NCI-H1048 (cell line): ENCODE measurements around the gene KLRC2.
"Not testable (repeated sequence)": the region's sequence is repeated elsewhere in the genome, so short reads cannot be mapped to it uniquely, and the experiment has no call there.

Source experiments
- DNase-seq: peaks from one replicate; lab custom pipeline; 2025; lab: John Stamatoyannopoulos, UW

Gene KLRC2

DNA sequence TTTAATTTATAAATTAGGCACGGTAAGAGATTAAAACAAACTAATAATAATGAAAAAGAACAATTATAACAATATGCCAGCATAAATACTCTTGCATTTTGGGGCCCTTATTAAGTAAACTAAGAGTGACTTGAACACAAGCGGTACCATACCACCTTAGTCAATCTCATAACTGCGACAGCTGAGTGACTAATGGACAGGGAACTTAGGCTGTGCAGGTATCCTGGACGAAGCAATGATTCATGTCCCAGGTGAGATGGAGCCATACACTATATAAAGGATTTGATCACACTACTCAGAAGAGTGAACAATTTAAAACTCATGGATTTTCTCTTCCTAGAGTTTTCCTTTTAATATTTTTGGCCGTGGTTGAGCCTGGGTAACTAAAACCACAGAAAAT lies 30.5 kb downstream of the KLRC2 start:
- DNase-seq = no peak

DNA sequence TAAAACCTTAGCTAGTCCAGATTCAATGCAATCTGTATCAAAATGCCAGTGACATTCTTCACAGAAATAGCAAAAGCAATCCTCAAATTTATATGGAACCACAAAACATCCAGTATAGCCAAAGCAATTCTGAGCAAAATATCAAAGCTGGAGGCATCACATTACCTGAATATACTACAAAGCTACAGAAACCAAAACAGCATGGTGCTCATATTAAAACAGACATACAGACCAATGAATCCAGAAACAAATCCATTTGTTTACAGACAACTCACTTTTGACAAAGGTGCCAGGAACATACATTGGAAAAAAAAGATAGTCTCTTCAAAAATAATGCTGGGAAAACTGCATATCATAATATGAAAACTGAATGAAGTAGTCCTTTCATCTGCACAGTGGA lies 31.0 kb downstream of the KLRC2 start:
- DNase-seq = no peak

- no peak for DNase-seq
Measured at GRCh38 chr12:10400829-10401228, 35.0 kb downstream of the KLRC2 start.

- no peak for DNase-seq
Measured at GRCh38 chr12:10398168-10398567, 37.6 kb downstream of the KLRC2 start.

DNA sequence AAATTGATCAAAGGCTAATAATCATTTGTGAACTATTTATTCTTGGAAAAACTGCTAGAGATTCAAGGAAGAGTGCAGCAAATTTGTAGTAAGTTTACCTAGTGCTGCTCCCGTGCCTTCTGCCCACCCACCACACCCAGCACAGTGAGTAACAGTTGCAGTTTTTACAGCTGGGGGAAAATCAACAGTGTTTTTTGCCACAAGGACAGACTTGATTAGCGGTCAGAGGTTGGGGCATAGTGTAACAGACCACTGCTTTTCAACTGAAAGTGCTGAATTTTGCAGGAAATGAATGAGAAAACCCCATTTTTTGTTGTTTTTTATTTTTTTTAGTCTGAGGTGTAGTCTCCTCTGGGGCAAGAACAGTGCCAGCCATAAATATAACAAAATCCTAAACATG lies 38.5 kb downstream of the KLRC2 start:
- no peak for DNase-seq

DNA sequence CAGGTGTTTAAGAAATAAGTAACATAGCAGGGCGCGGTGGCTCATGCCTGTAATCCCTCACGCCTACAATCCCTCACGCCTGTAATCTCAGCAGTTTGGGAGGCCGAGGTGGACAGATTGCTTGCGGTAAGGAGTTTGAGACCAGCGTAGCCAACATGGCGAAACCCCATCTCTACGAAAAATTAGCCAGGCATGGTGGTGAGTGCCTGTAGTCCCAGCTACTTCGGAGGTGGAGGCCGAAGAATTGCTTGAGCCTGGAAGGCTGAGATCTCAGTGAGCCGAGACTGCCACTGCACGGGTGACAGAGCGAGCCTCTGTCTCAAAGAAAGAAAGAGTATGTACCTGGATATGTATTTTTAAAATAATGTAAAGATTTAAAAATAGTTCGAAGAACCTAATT lies 39.6 kb downstream of the KLRC2 start:
- DNase-seq = not testable (repeated sequence)

- no peak for DNase-seq
Measured at GRCh38 chr12:10395390-10395998, 40.3 kb downstream of the KLRC2 start.

DNA sequence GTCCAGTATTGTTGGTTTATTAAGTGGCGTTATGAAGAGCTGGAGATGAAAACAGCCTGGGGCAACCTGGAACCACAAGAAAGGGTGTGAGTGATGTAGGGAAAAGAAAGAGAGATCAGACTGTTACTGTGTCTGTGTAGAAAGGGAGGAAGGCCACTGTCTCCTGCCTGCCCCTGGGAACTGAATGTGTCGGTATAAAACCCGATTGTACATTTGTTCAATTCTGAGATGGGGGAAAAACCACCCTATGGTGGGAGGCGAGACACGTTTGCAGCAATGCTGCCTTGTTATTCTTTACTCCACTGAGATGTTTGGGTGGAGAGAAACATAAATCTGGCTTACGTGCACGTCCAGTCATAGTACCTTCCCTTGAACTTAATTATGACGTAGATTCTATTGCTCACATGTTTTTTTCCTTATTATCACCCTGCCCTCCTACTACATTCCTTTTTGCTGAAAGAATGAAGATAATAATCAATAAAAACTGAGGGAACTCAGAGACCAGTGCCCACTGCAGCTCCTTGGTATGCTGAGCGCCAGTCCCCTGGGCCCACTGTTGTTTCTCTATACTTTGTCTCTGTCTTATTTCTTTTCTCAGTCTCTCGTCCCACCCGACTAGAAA lies 41.2 kb downstream of the KLRC2 start:
- DNase-seq = not testable (repeated sequence)

DNA sequence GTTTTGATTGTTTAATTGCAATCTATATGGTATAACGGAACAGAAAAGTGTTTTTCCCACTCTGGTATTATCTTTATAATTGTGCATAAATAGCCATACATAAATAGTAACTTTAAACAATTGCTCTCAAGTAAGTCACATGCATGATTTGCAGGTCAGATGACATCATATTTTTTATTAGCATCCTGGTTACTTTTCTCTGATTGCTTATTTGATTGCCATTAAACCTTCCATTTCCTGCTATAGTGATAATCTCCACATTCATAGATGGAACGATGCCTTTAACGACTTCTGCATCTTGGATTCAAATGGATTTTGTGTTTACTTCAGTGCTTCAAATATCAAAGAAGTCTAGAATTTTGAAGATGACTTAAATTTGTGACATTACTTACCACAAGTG lies 42.5 kb downstream of the KLRC2 start:
- DNase-seq = no peak

GRCh38 chr12:10392394-10392930 lies 43.3 kb downstream of the KLRC2 start:
- DNase-seq = no peak

GRCh38 chr12:10390991-10391390 lies 44.8 kb downstream of the KLRC2 start:
- DNase-seq = not testable (repeated sequence)

DNA sequence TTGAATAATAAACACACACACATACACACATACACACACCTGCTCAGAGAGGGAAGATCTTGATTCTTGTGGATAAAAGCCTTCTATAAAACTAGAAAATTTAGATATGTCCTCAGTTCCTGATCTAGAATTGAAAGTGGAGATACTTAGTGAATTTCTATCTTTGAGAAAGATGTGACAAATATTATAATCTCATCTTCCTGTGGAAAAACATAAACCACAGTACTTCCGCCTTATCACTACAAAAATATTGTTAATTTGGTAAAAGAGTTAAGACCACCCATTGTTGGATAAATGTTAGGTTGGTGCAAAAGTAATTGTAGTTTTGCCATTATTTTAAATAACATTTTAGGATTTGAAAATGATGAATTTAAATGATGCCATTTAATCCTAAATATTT lies 45.9 kb downstream of the KLRC2 start, which contains the start of gene KLRK1:
Gene KLRK1 (minus strand): TSS at position 138 of the 400 bp plus-strand sequence. CDS start 1,231 bp downstream, outside the sequence.
- no peak for DNase-seq

- no peak for DNase-seq
Measured at GRCh38 chr12:10388624-10389413, 47.0 kb downstream of the KLRC2 start.

DNA sequence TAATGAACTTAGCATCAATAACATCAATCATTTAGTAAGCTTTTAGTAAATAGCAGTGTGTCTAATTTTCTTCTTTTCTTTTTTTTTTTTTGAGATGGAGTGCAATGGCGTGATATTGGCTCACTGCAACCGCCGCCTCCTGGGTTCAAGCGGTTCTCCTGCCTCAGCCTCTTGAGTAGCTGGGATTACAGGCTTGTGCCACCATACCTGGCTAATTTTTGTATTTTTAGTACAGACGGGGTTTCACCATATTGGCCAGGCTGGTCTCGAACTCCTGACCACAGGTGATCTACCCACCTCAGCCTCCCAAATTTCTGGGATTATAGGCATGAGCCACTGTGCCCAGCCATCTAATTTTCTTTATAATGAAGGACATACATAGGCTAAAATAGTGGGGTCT lies 48.3 kb downstream of the KLRC2 start:
- DNase-seq = not testable (repeated sequence)

DNA sequence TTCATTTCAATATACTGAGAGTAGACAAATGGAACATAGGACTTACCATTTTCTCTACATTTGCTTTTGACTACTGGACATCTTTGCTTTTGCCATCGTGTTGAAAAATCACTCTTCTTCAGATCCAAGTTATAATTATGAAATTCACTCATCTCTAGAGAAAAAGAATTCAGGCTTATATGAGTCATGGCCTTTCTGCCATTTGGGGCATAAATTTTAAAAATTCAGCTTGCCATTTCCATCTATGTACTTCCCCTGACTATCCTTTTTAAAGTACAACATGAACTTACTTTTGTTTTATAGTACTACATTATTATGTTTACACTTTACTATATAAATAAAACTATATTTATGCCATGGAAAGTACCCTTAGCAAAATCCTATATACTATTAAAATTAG lies 49.0 kb downstream of the KLRC2 start:
- DNase-seq = no peak

- DNase-seq = no peak
Measured at GRCh38 chr12:10385166-10385613, 50.6 kb downstream of the KLRC2 start.

GRCh38 chr12:10384191-10384590 lies 51.6 kb downstream of the KLRC2 start:
- no peak for DNase-seq

DNA sequence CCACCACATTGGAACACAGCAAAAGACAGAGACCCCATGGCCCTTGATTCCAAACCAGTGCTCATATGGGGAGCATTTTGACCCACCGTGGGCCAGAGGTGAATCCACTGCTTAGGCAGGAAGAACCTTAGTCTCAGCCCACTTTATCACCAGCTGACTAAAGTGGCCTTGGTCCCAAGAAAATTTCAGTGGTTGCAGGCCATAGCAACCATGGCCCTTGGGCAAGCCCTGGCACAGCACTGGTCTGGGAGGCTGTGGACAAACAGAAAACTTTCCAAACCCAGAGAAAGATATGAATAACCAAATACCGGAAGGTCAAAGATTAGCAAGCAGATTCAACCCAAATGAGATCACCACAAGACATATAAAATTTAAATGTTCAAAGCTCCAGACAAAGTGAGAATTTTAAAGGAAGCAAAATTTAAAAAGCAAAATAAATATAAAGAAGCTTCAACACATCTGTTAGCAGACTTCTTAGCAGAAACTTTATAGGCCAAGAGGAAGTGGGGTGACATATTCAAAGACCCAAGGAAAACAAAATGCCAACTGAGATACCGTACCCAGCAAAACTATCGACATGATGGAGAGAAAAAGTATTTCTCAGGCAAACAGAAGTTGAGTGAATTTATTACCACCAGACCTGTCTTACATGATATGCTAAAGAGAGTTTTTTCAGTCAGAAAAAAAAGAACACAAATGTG lies 53.7 kb downstream of the KLRC2 start:
- DNase-seq = no peak
